HepG2 (cell line): ENCODE results near the gene GGA3. TPM values are rescaled to one million over a fixed set of nuclear protein-coding genes. Genes with fewer than 3 reads are reported as not detected.

Source experiments
- GATAD2A ChIP-seq: IDR thresholded peaks from 2 replicates; pipeline ENCODE4 v1.6.1; 2016
- GMEB1 ChIP-seq: sonication (generic); formaldehyde crosslinking; IDR thresholded peaks from 2 replicates; pipeline ENCODE4 v1.5.1; 2020; ENCODE audit warnings: missing genetic modification reagents, mild to moderate bottlenecking, borderline replicate concordance
- HMG20B ChIP-seq: conservative IDR thresholded peaks from 2 replicates; pipeline ENCODE4 v1.6.1; 2016; ENCODE audit warnings: missing genetic modification reagents, missing compliant biosample characterization
- KLF6 ChIP-seq: IDR thresholded peaks from 2 replicates; pipeline ENCODE4 v1.8.0; 2016; ENCODE audit warnings: missing biosample characterization, missing genetic modification reagents
- LBX2 ChIP-seq: sonication (generic); formaldehyde crosslinking; IDR thresholded peaks from 2 replicates; pipeline ENCODE4 v1.5.0; 2020; ENCODE audit warnings: missing genetic modification reagents, mild to moderate bottlenecking, borderline replicate concordance
- MLXIP ChIP-seq: sonication (generic); formaldehyde crosslinking; IDR thresholded peaks from 2 replicates; pipeline ENCODE4 v1.9.0; 2021; ENCODE audit warnings: missing genetic modification reagents, borderline replicate concordance
- PITX1 ChIP-seq: sonication (generic); formaldehyde crosslinking; IDR thresholded peaks from 2 replicates; pipeline ENCODE4 v1.5.1; 2020; ENCODE audit warnings: mild to moderate bottlenecking, missing genetic modification reagents
- ZNF510 ChIP-seq: sonication (generic); formaldehyde crosslinking; IDR thresholded peaks from 2 replicates; pipeline ENCODE4 v1.4.0; 2020; ENCODE audit warnings: low read depth, mild to moderate bottlenecking, missing genetic modification reagents
- ZNF616 ChIP-seq: sonication (generic); formaldehyde crosslinking; IDR thresholded peaks from 2 replicates; pipeline ENCODE4 v1.5.0; 2020; ENCODE audit warnings: low read depth, mild to moderate bottlenecking, missing genetic modification reagents
- polyA plus RNA-seq, 8 experiments: library from polyadenylated mRNA; depleted of rRNA in 3 of 8; stranded (reverse) in 7 of 8; unstranded in 1 of 8; fragments of >200 nt; fragmentation: Illumina TruSeq in 4 of 8; extraction: Trizol in 4 of 8; gene quantifications; 2 replicates each; pipeline versions ENCODE4 v1.2.1 to v1.2.3, GENCODE V29; 2011 to 2016; ENCODE audit warnings: low read depth in 4 of 8, missing spikeins in 1 of 8, mixed read lengths in 1 of 8; ENCODE audit not compliant: insufficient read depth in 1 of 8
- total RNA-seq, 5 experiments: library from RNA; depleted of rRNA; stranded (reverse); fragments of >200 nt; fragmentation: Illumina TruSeq; extraction: Trizol; gene quantifications; 2 replicates each; pipeline ENCODE4 v1.2.3, GENCODE V29; 2016; ENCODE audit warnings: low read depth in 1 of 5
- TF ChIP-seq, protein P1 (sequence below): IDR thresholded peaks from 2 replicates; pipeline ENCODE4 v1.6.1; 2016; ENCODE audit warnings: missing compliant biosample characterization, missing genetic modification reagents, borderline replicate concordance
- TF ChIP-seq, protein P2 (sequence below): sonication (generic); formaldehyde crosslinking; conservative IDR thresholded peaks from 2 replicates; pipeline ENCODE4 v1.4.0; 2020; ENCODE audit warnings: missing genetic modification reagents
- TF ChIP-seq, protein P3 (sequence below): sonication (generic); formaldehyde crosslinking; IDR thresholded peaks from 2 replicates; pipeline ENCODE4 v1.4.0; 2020; ENCODE audit warnings: missing genetic modification reagents
- TF ChIP-seq, protein P4 (sequence below): IDR thresholded peaks from 2 replicates; pipeline ENCODE4 v1.6.1; 2012; ENCODE audit warnings: low read depth, low read length, improper control_type of control experiment

The GGA3 gene
- total and polyA plus RNA-seq, 2 of the 13 experiments (the other 11 are each of a cell fraction or from before 2014, with no cell fraction given) = 28.4 to 43.7 TPM

DNA sequence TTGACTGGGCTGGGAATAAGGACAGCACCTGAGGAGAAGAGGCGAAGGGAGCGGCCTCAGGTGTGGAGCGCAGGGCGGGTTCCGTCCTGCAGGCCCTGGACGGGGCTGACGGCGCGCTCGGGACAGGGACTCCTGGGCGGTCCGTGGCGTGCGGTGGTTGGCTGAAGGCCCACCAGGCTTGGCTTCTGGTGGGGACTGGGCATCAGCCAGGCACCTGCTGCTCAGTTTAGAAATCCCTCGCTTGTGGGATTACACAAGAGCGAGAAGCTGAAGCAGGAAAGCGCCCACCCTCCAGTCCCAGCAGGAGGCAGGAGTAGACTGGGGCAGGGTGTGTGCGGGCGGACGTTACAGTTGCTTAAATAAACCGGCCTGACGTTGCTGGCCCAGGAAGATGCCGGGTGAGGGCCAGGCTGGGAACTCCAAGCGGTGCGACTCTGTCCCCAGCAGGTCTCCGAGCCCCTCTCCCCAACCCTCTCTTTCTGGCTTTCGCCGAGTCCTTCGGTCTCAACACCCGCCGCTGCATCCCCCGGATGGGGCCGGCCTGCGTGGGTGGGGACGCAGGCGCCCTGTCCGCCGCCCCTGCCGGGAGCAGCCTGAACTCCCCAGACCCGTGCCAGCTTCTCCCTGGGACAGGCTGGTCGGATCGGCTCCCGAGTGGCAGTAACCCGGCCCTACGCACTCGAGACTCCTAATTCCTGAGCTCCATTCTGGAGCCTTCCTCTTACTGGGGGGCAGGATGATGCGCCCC is 9.0 kb upstream of the GGA3 start (continued):
- TF ChIP-seq, protein P1, sequence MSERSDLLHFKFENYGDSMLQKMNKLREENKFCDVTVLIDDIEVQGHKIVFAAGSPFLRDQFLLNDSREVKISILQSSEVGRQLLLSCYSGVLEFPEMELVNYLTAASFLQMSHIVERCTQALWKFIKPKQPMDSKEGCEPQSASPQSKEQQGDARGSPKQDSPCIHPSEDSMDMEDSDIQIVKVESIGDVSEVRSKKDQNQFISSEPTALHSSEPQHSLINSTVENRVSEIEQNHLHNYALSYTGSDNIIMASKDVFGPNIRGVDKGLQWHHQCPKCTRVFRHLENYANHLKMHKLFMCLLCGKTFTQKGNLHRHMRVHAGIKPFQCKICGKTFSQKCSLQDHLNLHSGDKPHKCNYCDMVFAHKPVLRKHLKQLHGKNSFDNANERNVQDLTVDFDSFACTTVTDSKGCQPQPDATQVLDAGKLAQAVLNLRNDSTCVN (CRISPR knock-in tag) = no peak
- TF ChIP-seq, protein P2, sequence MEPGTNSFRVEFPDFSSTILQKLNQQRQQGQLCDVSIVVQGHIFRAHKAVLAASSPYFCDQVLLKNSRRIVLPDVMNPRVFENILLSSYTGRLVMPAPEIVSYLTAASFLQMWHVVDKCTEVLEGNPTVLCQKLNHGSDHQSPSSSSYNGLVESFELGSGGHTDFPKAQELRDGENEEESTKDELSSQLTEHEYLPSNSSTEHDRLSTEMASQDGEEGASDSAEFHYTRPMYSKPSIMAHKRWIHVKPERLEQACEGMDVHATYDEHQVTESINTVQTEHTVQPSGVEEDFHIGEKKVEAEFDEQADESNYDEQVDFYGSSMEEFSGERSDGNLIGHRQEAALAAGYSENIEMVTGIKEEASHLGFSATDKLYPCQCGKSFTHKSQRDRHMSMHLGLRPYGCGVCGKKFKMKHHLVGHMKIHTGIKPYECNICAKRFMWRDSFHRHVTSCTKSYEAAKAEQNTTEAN (CRISPR knock-in tag) = no peak
- no peak for TF ChIP-seq ZNF616 (CRISPR knock-in tag)
- 0 out of 2 replicates have a peak, but pooled peaks have one; percentile 23 for TF ChIP-seq KLF6
- peak; percentile 79 for TF ChIP-seq PITX1 (CRISPR knock-in tag)
- 0 out of 2 replicates have a peak, but pooled peaks have one; percentile 15 for TF ChIP-seq HMG20B (CRISPR knock-in tag)
- TF ChIP-seq MLXIP (CRISPR knock-in tag) = no peak
- TF ChIP-seq ZNF510 (CRISPR knock-in tag) = no peak; the same call in 1 of the 2 replicates
- TF ChIP-seq, protein P3, sequence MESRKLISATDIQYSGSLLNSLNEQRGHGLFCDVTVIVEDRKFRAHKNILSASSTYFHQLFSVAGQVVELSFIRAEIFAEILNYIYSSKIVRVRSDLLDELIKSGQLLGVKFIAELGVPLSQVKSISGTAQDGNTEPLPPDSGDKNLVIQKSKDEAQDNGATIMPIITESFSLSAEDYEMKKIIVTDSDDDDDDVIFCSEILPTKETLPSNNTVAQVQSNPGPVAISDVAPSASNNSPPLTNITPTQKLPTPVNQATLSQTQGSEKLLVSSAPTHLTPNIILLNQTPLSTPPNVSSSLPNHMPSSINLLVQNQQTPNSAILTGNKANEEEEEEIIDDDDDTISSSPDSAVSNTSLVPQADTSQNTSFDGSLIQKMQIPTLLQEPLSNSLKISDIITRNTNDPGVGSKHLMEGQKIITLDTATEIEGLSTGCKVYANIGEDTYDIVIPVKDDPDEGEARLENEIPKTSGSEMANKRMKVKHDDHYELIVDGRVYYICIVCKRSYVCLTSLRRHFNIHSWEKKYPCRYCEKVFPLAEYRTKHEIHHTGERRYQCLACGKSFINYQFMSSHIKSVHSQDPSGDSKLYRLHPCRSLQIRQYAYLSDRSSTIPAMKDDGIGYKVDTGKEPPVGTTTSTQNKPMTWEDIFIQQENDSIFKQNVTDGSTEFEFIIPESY (CRISPR knock-in tag) = peak; percentile 47
- TF ChIP-seq GATAD2A (CRISPR knock-in tag) = peak; percentile 73
- no peak for TF ChIP-seq LBX2
- TF ChIP-seq, protein P4, sequence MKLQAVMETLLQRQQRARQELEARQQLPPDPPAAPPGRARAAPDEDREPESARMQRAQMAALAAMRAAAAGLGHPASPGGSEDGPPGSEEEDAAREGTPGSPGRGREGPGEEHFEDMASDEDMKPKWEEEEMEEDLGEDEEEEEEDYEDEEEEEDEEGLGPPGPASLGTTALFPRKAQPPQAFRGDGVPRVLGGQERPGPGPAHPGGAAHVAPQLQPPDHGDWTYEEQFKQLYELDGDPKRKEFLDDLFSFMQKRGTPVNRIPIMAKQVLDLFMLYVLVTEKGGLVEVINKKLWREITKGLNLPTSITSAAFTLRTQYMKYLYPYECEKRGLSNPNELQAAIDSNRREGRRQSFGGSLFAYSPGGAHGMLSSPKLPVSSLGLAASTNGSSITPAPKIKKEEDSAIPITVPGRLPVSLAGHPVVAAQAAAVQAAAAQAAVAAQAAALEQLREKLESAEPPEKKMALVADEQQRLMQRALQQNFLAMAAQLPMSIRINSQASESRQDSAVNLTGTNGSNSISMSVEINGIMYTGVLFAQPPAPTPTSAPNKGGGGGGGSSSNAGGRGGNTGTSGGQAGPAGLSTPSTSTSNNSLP = no peak
- peak; percentile 22; the same call in 1 of the 2 replicates for TF ChIP-seq GMEB1
